Dedifferentiated amniotic fluid mesenchymal stem cell (primary cell): ENCODE data around the gene NCL.
"Not testable (repeated sequence)": the region's sequence is repeated elsewhere in the genome, so short reads cannot be mapped to it uniquely, and the experiment has no call there.

Source experiments
- DNase-seq: peaks from one replicate; pipeline ENCODE4 v3.0.0-alpha.2; 2016; ENCODE audit errors: extremely low spot score

Gene NCL

DNA sequence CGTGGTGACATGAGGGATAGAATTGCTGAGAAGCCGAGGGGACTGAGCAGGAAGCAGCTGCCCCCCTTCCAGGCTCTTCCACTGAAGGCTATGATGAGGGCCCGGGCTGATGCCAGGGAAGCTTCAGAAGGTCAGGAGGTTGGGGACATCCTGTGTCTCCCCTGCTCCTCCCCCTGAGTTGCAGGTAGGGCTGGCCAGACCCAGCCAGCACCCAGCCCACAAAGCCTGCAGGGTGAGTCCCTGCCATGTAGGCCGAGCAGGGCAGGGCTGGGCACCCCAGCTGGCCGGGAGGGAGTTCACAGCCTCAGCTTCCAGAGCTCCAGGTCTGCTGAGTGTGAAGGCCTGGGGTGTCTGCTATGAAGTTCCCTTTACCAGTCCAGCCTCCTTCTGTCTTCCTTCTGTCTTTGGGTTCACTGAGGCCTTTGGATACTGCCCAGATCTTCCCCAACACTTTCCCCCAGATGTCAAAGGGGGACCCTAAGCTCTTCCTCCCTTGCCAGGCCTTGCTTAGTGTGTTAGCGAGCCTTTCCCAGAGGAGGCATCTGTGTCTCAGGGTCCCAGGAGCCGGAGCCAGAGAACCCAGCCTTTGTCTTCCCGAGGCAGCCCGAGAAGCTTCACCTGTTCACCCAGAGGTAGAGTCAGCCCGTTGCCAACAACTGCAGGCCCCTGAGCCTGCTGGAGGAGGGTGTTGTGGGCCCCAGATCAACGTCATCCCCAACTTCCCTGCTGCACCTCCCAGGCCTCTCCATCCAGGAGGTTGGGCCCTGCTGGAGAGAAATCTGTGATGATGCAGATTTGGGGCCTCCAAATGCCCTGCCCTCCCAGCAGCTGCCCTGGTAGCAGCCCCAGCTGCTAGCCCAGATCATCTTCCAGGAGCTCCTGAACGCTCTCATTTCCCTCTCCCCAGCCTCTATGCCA, 3.6 kb upstream of the NCL start:
- no peak for DNase-seq

DNA sequence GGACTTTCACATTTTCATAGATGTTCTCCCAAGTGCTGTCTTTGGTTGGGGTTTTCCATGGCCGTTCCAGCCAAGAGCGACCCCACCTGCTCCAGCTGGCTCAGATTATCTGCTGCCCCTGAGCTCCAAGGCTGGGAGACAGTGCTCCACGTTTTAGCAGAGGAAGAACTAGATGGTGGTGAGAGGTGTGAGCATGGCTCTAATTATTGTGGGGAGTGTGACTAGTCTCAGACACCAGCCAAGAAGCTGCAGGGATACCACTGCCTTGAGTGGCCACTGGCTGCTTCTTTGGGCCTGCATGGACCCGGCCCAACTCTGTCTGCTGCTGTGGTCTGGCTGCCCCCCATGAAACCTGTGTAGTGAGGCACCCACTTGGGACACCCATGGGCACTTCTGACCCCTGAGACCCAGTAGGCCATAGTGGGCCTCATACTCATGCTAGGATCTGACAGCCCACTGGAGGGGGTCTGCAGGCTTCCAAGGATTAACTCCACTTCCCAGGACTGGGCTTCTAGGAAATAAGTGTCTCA, 2.8 kb upstream of the NCL start:
- no peak for DNase-seq

DNA sequence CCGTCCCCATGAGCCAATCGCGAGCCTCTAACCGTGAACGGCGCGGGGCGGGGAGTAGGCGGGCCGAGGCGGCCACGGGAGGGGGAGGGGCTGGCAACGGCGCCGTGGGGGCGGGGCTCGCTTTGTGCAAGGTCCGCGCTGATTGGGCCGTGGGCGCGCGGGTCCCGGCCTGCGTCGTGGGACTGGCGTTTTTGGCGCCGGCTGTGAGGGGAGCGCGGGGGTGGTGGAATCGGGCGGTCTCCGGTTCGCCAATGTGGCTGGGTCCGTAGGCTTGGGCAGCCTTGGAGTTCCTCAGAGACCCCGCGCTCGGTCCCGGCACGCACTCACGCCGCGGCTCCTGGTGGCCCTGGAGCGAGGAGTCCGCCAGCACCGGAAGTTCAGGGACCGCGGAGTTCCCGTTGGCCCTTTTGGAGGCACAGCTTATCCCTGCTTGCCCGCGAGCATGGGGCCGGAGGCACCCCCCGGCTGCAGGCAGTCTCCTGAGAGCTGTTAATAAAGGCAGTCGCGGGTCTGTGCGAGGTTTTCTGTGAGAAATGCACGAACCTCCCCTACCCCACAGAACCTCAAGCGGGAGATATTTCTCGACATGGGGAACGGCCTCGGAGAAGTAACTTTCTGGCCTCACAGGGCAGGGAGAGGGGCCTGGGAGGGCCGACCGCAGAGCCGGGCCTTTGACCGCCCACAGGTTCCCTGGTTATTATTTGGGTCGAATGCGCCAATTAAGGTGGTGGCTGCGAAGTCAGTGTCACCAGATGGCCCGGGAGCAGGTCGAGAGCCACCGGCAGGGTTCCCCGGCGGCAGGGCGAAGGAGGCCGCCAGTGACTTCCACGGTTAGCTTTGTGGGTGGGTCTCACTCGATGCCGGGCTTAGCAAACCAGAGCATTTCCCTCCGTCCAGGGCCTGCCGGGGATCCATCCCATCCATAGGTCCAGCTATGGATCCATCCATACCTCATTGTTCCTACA, 574 bp upstream of the NCL start:
- peak; percentile 97 for DNase-seq

DNA sequence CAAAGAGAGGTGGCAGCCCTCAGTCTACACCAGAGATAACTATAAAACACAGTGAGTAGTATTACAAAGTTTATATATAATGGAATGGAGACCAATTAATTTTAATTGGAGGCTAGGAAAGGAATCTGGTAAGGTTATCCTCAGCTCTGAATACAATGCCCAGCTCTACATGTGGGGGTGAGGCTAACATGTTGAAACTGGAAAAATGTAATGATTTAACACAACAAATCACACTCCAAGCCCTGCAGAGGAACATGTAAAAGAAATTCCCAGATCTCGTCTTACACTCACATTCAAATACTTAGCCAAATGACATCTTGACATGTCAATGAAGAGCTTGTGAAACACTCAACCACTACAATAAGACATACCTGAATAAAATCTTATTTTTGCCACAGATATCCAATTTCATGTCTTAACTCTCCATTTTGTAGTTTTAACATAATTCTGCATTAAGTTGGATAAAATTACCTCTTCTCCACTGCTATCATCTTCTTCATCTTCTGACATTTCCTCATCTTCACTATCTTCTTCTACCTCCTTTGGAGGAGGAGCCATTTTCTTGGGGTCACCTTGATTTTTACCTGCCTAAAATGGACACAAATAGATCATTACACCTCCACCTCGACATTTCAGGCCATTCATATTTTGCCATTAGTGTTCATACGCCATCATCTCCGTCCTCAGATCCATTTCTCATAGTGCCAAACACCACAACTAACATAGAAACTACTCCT, 1.4 kb downstream of the NCL start:
- no peak for DNase-seq

DNA sequence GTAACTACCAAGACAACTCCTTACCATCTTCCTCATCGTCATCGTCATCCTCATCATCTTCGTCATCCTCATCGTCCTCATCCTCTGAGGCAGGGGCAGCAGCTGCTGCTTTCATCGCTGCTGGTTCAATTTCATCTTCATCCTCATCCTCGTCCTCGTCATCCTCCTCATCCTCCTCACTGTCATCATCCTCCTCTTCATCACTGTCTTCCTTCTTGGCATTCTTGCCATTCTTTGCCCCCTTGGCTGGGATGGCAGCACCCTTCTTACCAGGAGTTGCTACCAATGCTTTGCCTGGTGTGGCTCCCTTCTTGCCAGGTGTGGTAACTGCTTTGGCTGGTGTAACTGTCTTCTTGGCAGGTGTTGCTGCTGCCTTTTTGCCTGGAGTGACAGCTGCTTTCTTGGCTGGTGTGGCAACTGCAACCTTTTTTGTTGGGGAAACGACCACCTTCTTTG, 2.7 kb downstream of the NCL start:
- no peak for DNase-seq

DNA sequence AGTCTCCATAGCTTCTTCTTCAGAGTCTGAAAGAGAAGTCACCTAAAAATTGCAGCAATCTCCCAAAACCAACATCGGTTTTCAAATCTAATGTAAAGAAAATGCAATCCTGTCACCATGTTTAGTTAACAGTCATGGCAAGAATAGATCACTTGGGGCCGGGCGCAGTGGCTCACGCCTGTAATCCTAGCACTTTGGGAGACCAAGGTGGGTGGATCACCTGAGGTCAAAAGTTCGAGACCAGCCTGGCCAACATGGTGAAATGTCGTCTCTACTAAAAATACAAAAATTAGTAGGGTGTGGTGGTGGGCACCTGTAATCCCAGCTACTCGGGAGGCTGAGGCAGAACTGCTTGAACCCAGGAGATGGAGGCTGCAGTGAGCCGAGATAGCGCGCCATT, 3.4 kb downstream of the NCL start:
- DNase-seq = not testable (repeated sequence)

DNA sequence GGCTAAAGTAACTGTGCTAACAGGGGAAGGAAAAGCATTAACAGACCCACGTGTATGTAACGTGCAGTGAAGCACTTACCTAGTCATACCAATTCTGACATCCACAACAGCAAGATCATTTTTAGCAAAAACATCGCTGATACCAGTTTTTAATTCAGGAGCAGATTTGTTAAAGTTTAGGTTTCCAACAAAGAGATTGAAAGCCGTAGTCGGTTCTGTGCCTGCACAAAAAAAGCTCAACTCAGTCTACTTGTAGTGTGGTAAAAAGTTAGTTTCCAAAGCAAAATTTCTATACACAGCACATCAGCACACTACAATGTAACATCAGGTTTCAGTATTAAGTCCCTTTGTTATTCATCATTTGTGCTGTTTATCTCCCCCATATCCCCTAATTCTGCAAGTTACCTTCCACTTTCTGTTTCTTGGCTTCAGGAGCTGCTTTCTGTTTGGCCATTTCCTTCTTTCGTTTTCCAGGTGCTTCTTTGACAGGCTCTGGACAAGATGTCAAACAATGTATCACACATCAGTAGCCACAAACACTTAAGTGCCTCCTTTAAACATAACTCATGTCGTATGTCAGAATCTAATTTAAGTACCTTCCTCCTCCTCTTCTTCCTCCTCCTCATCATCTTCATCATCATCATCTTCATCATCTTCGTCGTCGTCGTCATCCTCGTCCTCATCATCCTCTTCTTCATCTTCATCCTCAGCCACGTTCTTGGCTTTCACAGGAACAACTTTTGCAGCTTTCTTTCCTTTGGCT, 4.0 kb downstream of the NCL start:
- no peak for DNase-seq

DNA sequence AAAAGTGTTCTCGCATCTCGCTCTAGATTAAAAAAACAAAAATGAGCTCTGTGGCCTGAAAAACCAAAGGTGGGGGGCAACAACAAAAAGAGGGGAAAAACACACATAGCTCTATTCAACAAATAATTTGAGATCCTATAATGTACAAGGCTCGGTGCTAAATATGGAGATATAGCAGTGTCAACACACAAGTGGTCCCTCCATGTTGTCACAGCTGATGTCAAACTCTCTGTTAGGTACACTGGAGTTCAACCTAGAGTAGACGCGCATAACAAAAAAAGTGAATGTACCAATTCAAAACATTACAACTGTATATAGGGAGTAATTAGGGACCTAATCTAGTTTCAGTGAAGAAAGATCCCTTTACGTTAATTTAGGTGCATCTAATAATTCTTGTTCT, 5.9 kb downstream of the NCL start:
- no peak for DNase-seq

DNA sequence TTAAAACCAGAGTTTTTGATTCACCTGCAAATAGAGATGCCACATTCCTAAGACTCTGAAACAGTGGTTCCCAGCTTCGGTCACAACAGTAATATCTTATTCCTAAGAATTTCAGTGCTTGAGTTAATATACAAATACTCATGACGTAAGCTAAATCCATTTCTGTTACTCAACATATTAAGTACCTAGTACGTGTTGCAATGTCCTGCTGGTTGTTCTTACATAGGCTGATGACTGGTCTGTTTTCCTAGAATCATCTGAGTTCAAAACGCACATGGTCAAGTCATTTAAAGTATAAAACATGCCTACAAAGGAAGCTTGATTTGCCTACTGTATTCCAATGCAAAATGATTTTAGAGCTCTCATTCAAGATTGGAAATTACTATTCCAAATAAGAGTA, 7.2 kb downstream of the NCL start:
- DNase-seq = no peak

DNA sequence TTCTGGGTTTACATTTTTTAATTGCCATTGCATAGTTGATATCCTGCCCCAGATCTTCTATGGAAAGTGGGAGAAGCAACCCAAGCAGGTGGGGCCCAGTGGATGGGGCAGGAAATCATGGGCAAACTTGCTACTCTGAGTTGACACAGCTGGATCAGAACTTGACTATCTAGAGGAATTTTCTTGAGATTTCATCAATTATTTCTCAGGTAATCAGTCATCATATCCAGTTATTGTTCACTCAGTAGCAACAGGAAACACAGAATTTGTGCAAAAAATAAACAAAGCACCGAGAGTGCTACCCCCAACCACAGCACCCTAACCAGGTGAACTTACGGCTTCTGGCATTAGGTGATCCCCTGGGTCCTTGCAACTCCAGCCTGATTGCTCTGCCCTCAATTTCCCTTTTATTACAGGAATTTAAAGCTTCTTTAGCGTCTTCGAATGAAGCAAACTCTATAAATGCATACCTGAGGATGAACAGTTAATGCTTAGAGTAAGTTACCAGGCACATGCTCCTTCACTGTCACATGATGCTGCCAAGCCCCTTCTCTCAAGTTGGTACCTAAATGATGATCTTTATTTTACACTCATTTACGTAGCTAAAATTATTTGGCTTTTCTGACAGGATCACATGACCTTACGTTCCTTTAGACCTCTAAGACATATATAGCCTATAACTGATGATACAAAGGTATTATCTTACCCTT, 7.8 kb downstream of the NCL start:
- DNase-seq = no peak

DNA sequence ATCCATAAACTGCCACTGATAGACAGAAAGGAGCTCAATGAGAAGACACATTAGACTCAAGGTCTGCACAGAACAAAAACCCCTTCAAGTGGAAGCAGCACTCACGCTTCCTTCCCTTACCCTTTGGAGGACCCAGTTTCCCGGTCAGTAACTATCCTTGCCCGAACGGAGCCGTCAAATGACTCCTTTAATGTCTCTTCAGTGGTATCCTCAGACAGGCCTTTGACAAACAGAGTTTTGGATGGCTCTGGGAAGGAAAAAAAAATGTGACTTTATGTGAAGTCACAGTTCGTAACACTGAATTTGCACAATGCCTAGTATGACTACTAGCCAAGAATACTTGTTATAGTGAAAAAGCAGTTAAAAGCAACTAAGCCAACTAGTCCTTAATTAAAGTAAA, 8.4 kb downstream of the NCL start:
- DNase-seq = no peak

DNA sequence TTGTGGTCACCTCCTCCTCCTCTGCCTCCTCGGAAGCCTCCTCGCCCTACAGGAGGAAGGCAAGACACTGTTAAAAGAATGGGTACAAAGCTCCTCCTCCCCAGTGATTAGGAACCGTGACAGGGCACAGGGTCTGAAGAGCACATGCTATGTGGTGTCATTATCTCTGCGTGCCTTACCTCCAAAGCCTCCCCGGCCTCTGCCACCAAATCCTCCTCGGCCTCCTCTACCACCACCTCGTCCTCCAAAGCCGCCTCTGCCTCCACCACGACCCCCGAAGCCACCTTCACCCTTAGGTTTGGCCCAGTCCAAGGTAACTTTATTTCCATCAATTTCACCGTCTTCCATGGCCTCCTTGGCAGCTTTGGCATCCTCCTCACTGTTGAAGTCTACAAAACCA, 9.1 kb downstream of the NCL start:
- no peak for DNase-seq

DNA sequence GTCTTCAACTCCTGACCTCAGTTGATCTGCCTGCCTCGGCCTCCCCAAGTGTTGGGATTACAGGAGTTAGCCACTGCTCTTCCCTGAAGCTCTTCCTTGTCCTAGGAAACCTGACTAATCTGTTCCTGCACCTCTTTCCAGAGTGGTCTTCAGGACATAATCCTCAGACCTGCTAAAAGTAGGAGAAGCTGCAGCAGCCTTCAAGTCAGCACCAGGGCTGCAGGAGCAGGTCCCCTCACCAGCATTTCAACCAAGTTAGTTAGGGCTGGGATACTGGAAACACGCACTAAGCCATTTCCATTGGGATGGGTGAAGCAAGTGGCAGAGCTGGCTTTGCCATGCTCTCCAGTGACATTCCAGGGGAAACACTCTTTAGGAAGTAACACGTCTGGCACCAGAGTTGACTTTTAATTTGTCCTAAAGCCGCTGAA, 9.9 kb downstream of the NCL start:
- DNase-seq = no peak

DNA sequence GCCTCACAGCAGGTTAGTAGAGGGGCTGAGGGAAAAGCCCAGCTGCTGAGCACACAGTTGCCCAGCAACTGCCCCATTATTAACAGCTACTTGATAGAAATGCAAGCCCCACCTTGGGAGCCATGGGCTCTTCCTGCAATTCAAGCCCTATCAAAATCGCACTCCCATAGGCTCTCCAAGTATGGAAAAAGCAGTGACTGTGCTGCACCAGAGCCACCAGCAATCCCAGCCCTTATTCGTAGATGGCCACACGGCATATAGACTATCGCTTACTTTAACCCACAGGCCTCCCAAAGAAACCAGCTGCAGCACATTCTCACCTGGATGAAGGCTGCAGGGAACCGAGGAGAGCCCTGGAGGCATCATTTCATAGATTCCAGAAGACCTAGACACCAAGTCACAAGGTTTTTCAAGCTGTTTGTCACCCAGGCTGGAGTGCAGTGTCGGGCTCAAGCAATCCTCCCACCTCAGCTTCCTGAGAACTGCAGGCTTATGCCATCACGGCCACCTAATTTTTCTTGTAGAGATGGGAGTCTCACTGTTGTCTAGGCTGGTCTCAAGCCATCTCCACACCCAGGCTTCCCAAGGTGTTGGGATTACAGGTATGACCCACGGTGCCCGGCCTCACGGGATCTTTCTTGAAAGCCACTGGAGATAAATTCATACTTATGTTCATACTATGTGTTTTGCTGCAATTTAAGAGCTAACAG, 11.3 kb downstream of the NCL start:
- DNase-seq = no peak

DNA sequence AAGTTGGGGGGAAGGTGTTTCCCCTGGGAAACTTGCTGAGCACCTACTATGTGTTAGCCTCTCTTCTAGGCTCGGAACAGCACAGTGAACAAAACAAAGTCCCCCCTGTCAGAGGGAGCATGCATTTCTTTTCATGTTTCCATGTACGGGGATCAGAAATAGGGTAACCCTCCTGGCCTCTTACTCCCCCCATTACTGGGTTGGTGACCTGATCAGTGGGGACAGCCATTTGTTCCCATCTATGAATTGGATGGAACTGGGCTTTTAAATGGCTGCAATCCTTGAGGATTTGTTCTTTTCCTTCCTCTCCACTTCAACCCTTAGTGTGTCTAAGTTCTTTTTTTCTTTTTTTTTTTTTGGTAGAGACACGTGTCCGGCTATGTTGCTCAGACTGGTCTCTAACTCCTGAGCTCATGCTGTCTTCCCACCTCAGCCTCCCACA, 13.7 kb downstream of the NCL start:
- DNase-seq = no peak

DNA sequence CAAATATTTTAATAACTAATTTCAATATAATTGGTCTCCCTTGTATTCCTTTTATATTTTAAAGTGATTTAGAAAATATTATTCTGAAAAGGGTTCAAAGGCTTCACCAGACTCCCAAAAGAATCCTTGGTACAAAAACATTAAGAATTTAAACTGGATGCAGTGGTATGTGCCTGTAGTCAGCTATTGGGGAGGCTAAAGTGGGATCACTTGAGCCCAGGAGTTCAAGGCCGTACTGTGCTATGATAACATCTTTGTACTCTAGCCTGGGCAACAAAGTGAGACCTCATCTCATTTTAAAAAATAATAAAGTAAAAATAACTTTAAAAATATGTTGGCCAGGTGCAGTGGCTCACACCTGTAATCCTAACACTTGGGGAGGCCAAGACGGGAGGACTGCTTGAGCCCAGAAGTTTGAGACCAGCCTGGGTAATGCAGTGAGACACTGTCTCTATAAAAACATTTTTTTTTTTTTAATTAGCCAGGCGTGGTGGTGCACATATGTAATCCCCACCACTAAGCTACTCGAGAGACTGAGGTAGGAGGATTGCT, 14.7 kb downstream of the NCL start:
- DNase-seq = no peak

DNA sequence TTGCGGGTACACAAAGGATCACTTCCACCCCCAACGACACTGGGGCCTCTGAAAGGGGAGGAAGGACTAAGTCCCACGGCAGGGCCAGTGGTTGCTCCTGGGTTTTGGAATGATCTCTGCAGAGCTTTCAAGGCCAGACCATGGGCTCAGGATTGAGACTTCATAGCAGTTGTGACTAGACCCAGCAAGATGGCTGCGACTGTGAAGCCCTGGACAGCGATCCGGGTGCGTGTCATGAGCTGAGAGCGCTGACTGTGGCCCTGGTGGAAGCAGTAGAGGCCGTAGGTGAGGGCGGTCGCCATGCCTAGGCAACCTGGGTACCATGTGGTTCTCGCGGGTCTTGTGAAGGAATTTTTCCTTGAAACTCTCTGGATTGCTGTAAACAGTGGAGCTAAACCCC, 27.3 kb downstream of the NCL start:
- DNase-seq = no peak

DNA sequence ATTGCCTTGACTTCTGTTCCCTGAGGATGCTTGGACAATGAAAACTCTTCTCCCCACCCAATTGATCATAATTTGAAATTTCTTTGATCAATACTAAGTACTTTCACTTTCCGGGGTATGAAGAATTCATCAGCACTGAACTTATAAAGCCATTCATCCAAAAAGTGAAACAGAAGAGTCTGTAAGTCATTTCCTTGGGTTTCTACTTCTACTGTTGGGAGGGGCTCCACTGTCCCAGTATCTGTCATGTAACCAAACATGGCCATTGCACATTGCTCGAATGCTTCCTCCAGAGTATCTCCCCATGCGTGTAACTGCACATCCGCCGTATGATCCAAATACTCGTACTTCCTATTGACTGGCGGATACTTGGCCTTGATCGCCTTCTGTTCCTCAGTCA, 30.3 kb downstream of the NCL start:
- DNase-seq = no peak

DNA sequence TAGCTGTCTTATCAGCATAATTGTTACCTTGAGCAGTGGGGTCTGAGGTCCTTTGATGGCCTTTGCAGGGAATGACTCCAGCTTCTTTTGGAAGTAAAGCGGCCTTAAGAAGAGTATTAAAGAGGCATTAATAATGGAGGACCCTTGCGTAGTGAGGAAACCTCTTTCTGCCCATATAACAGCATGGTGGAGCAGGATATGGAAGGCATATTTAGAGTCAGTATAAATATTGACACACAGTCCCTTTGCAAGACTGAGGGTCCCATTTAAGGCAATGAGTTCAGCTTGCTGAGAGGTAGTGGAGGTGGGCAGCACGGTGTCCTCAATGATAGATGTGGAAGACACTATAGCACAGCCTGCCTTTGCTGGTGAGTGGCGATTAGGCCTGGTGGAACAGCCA, 32.7 kb downstream of the NCL start:
- DNase-seq = no peak
